ENCODE measurements around the gene VTI1A. TPM values are rescaled to one million over a fixed set of nuclear protein-coding genes. Genes with fewer than 3 reads are reported as not detected.

The VTI1A gene
- total RNA-seq, 1 donor from 2014 or later: 29.7 TPM

- Histone ChIP-seq H3K27ac (no peak overlapping the region), H3K9me3 (no peaks in the 10 kb centered on the region), H3K27me3 (no peaks in the 10 kb centered on the region), H3K36me3 (no peaks in the 10 kb centered on the region), H3K4me1 (no peaks in the 10 kb centered on the region), H3K4me3 (no peak overlapping the region)
- intact Hi-C loops (cut with DNase I): no loop called here
- ATAC-seq: no peak
- DNase-seq: no peak
- TF ChIP-seq CTCF (IDR thresholded peaks at IDR 0.05): no peak
Observed at GRCh38 chr10:112767156-112767555, 320.1 kb downstream of the VTI1A start.

DNA sequence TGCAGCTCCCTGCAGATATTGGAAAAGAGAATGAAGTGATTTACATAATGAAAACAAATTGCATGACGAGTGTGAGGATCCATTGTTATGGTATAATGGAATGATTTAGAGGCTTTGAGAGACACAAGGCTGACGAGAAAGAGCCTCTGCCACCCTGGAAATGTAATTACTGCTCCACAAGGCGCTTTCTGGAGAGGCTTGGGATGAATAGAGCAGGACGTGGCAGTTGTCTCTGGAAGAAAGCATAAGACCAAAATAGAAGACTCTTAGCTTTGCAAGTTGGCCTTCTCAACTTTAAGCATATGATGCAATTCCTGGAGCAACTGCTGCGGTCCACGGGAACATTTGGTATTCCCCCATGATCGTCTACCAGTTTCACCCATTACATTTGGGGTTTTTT, 321.1 kb downstream of the VTI1A start:
- intact Hi-C loops (cut with DNase I): no loop called here
- H3K27me3 ChIP-seq: no peaks in the 10 kb centered on the region
- no peaks in the 10 kb centered on the region for H3K4me1 ChIP-seq
- H3K27ac ChIP-seq: no peak overlapping the region
- H3K9me3 ChIP-seq: no peaks in the 10 kb centered on the region
- no peaks in the 10 kb centered on the region for H3K36me3 ChIP-seq
- DNase-seq (no peak), ATAC-seq (no peak)
- H3K4me3 ChIP-seq: no peak overlapping the region
- TF ChIP-seq CTCF (IDR thresholded peaks at IDR 0.05): no peak

DNA sequence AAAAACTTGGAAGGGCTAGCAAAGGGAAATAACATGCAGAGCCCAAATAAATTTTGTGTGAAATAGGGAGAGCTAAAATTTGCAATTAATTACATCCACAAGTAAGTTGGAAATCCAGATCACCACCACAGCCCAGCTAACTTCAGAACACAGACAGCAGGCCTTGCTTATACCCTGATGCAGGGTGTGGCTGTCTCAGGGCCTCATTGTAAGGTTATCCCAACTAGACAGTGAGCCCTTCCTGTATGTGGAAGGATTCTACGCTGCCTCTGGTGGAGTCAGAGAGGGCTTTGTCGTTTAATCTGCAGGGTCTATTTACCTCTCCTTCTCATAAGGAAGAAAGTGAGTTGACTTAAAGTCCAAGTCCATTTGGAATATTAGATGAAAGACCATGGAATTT, 322.1 kb downstream of the VTI1A start:
- H3K4me3 ChIP-seq: no peak overlapping the region
- DNase-seq: no peak
- H3K36me3 ChIP-seq: no peaks in the 10 kb centered on the region
- no peaks in the 10 kb centered on the region for H3K4me1 ChIP-seq
- no peaks in the 10 kb centered on the region for H3K27me3 ChIP-seq
- intact Hi-C loops (cut with DNase I): no loop called here
- H3K9me3 ChIP-seq: no peaks in the 10 kb centered on the region
- TF ChIP-seq CTCF (IDR thresholded peaks at IDR 0.05): no peak
- no peak overlapping the region for H3K27ac ChIP-seq
- no peak for ATAC-seq

- no peaks in the 10 kb centered on the region for H3K27me3 ChIP-seq
- intact Hi-C loops (cut with DNase I): no loop called here
- no peaks in the 10 kb centered on the region for H3K4me1 ChIP-seq
- no peaks in the 10 kb centered on the region for H3K9me3 ChIP-seq
- DNase-seq (no peak), ATAC-seq (no peak)
- H3K27ac ChIP-seq: no peak overlapping the region
- H3K36me3 ChIP-seq: no peaks in the 10 kb centered on the region
- H3K4me3 ChIP-seq: no peak overlapping the region
- TF ChIP-seq CTCF (IDR thresholded peaks at IDR 0.05): no peak
Observed at GRCh38 chr10:112769611-112770370, 322.8 kb downstream of the VTI1A start.

DNA sequence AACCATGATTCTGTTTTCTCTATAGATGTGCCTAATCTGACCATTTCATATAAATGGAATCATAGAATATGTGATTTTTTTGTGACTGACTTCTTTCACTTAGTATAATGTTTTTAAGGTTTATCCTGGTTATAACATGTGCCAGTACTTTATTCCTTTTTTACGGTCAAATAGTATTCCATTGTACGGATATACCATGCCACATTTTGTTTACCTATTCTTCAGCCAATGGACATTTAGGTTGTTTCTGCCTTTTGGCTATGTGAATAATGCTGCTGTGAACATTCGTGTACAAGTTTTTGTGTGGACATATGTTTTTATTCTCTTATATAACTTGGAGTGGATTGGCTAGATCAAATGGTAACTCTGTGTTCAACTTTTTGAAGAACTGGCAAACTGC, 324.7 kb downstream of the VTI1A start:
- ATAC-seq: no peak
- Histone ChIP-seq H3K4me3 (no peak overlapping the region), H3K27me3 (no peaks in the 10 kb centered on the region), H3K4me1 (no peaks in the 10 kb centered on the region), H3K9me3 (no peaks in the 10 kb centered on the region), H3K27ac (no peak overlapping the region), H3K36me3 (no peaks in the 10 kb centered on the region)
- intact Hi-C loops (cut with DNase I): no loop called here
- DNase-seq: no peak
- TF ChIP-seq CTCF (IDR thresholded peaks at IDR 0.05): no peak

DNA sequence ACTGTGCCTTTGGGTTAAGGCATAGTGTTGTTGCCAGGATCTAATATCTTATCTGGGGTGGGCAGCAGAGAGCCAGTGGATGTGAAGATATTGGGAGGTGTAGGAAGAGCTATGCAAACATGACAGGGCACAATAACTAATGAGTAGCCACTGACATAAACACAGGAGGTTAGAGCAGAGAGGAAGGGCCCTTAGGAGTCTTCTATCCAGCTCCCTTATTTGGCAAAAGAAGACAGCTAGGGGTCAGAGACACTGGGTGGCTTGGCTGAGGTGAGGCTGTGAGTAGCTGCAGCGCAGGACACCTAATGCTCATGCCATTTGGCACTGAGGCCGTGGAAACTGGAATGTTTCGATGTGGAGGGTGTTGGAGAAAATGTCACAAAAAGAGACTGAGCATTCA, 326.8 kb downstream of the VTI1A start:
- intact Hi-C loops (cut with DNase I): no loop called here
- peaks cover 3% of the 10 kb centered on the region for H3K4me1 ChIP-seq
- H3K36me3 ChIP-seq: no peaks in the 10 kb centered on the region
- H3K27me3 ChIP-seq: no peaks in the 10 kb centered on the region
- no peak overlapping the region for H3K4me3 ChIP-seq
- no peak overlapping the region for H3K27ac ChIP-seq
- TF ChIP-seq CTCF (IDR thresholded peaks at IDR 0.05): no peak
- DNase-seq (no peak), ATAC-seq (no peak)
- H3K9me3 ChIP-seq: no peaks in the 10 kb centered on the region

Data from upper lobe of right lung (tissue), 1 donor.